Activated naive CD4-positive, alpha-beta T cell treated with anti-CD3 and anti-CD28 coated beads for 36 hours (primary cell): ENCODE results near the gene TTLL9. TPM values are rescaled to one million over a fixed set of nuclear protein-coding genes. Genes with fewer than 3 reads are reported as not detected.

Experiments
- CTCF ChIA-PET: fragments of 350-600 bp; sonication (Branson Sonifier 250); formaldehyde crosslinking; loops from one replicate; lab custom pipeline; 2021; ENCODE audit warnings: antibody characterized with exemption; lab: Charles Lee
- DNase-seq: peaks from one replicate; pipeline ENCODE4 v3.0.0-alpha.2; 2020
- H3K27ac Mint-ChIP-seq: one replicate; pipeline ENCODE4 v1.8.0; 2021; ENCODE audit warnings: mild to moderate bottlenecking, mixed read lengths
- H3K27me3 Mint-ChIP-seq: one replicate; pipeline ENCODE4 v1.8.0; 2021; ENCODE audit warnings: low read depth, mixed read lengths
- H3K36me3 Mint-ChIP-seq: one replicate; pipeline ENCODE4 v1.8.0; 2021; ENCODE audit warnings: low read depth, mixed read lengths
- H3K4me1 Mint-ChIP-seq: one replicate; pipeline ENCODE4 v1.8.0; 2021; ENCODE audit warnings: low read depth, mixed read lengths
- H3K4me3 Mint-ChIP-seq: one replicate; pipeline ENCODE4 v1.8.0; 2021; ENCODE audit warnings: mild to moderate bottlenecking, moderate library complexity, mixed read lengths
- H3K9me3 Mint-ChIP-seq: one replicate; pipeline ENCODE4 v1.8.0; 2021; ENCODE audit warnings: mixed read lengths
- intact Hi-C: fragments of 100-400 bp; cut with micrococcal nuclease; formaldehyde crosslinking; loops from one replicate; pipeline ENCODE4 v1.15.1; 2023
- total RNA-seq, 2 experiments: library from RNA; stranded (reverse); gene quantifications; one replicate each; pipeline ENCODE4 v1.2.3, GENCODE V29; 2021

Gene TTLL9
- total RNA-seq, 2 experiments from 2014 or later: not detected

GRCh38 chr20:31839782-31840487, 30.5 kb upstream of the TTLL9 start:
- peaks cover 3% of the 10 kb centered on the region for H3K4me1 Mint-ChIP-seq
- CTCF ChIA-PET: no interaction called here
- H3K27me3 Mint-ChIP-seq: no peaks in the 10 kb centered on the region
- H3K27ac Mint-ChIP-seq: no peak overlapping the region
- H3K36me3 Mint-ChIP-seq: no peaks in the 10 kb centered on the region
- H3K4me3 Mint-ChIP-seq: no peak overlapping the region
- intact Hi-C loops: no loop called here
- H3K9me3 Mint-ChIP-seq: no peaks in the 10 kb centered on the region
- DNase-seq: no peak

GRCh38 chr20:31840906-31841816, 29.3 kb upstream of the TTLL9 start:
- no peak for DNase-seq
- no peak overlapping the region for H3K4me3 Mint-ChIP-seq
- no peak overlapping the region for H3K27ac Mint-ChIP-seq
- no peaks in the 10 kb centered on the region for H3K27me3 Mint-ChIP-seq
- peaks cover under 1% of the 10 kb centered on the region for H3K4me1 Mint-ChIP-seq
- H3K36me3 Mint-ChIP-seq: no peaks in the 10 kb centered on the region
- intact Hi-C loops: no loop called here
- CTCF ChIA-PET: interaction anchor here (0.7 to 4.5 kb wide), 2 partner anchors 8 to 13 kb away, joined by 3 to 26 read pairs; no protein-coding TSS in a partner anchor
- H3K9me3 Mint-ChIP-seq: no peaks in the 10 kb centered on the region

- H3K4me1 Mint-ChIP-seq: no peaks in the 10 kb centered on the region
- intact Hi-C loops: no loop called here
- CTCF ChIA-PET: interaction anchor here (0.7 to 4.5 kb wide), 2 partner anchors 8 to 12 kb away, joined by 3 to 26 read pairs; no protein-coding TSS in a partner anchor
- no peak for DNase-seq
- H3K4me3 Mint-ChIP-seq: no peak overlapping the region
- no peaks in the 10 kb centered on the region for H3K9me3 Mint-ChIP-seq
- H3K27me3 Mint-ChIP-seq: peaks cover 1% of the 10 kb centered on the region
- no peak overlapping the region for H3K27ac Mint-ChIP-seq
- no peaks in the 10 kb centered on the region for H3K36me3 Mint-ChIP-seq
Observed at GRCh38 chr20:31841928-31842327, 28.5 kb upstream of the TTLL9 start.

GRCh38 chr20:31842471-31843157, 27.8 kb upstream of the TTLL9 start:
- Mint-ChIP-seq H3K4me1 (no peaks in the 10 kb centered on the region), H3K9me3 (no peaks in the 10 kb centered on the region), H3K4me3 (no peak overlapping the region), H3K27ac (no peak overlapping the region), H3K36me3 (no peaks in the 10 kb centered on the region), H3K27me3 (peaks cover 1% of the 10 kb centered on the region)
- DNase-seq: no peak
- CTCF ChIA-PET: interaction anchor here (4.5 to 5.4 kb wide), 2 partner anchors 12 to 20 kb away, joined by 26 to 53 read pairs; no protein-coding TSS in a partner anchor
- intact Hi-C loops: no loop called here

GRCh38 chr20:31843288-31843687, 27.1 kb upstream of the TTLL9 start:
- H3K27me3 Mint-ChIP-seq: peaks cover 1% of the 10 kb centered on the region
- H3K9me3 Mint-ChIP-seq: no peaks in the 10 kb centered on the region
- H3K27ac Mint-ChIP-seq: no peak overlapping the region
- H3K36me3 Mint-ChIP-seq: no peaks in the 10 kb centered on the region
- DNase-seq: no peak
- CTCF ChIA-PET: interaction anchor here (4.5 to 5.4 kb wide), 2 partner anchors 11 to 20 kb away, joined by 26 to 53 read pairs; no protein-coding TSS in a partner anchor
- H3K4me1 Mint-ChIP-seq: no peaks in the 10 kb centered on the region
- H3K4me3 Mint-ChIP-seq: no peak overlapping the region
- intact Hi-C loops: no loop called here

GRCh38 chr20:31843881-31844280, 26.6 kb upstream of the TTLL9 start:
- CTCF ChIA-PET: interaction anchor here (4.5 to 5.4 kb wide), 2 partner anchors 10 to 21 kb away, joined by 26 to 53 read pairs; no protein-coding TSS in a partner anchor
- no peak for DNase-seq
- no peaks in the 10 kb centered on the region for H3K36me3 Mint-ChIP-seq
- intact Hi-C loops: no loop called here
- no peaks in the 10 kb centered on the region for H3K9me3 Mint-ChIP-seq
- H3K27me3 Mint-ChIP-seq: peaks cover 6% of the 10 kb centered on the region
- H3K4me1 Mint-ChIP-seq: no peaks in the 10 kb centered on the region
- no peak overlapping the region for H3K4me3 Mint-ChIP-seq
- H3K27ac Mint-ChIP-seq: no peak overlapping the region

- Mint-ChIP-seq H3K4me1 (no peaks in the 10 kb centered on the region), H3K27ac (no peak overlapping the region), H3K4me3 (no peak overlapping the region), H3K27me3 (peaks cover 7% of the 10 kb centered on the region), H3K9me3 (no peaks in the 10 kb centered on the region), H3K36me3 (no peaks in the 10 kb centered on the region)
- intact Hi-C loops: loop anchor here (5.0 kb wide), 1 partner anchor 213 kb away; no protein-coding TSS in a partner anchor
- no peak for DNase-seq
- CTCF ChIA-PET: interaction anchor here (0.6 to 5.4 kb wide), 4 partner anchors 10 to 244 kb away, joined by 3 to 53 read pairs (median 14); no protein-coding TSS in a partner anchor
Observed at GRCh38 chr20:31844737-31845299, 25.6 kb upstream of the TTLL9 start.

GRCh38 chr20:31845300-31845863, 25.1 kb upstream of the TTLL9 start, which contains the start of gene FOXS1:
TSS of gene FOXS1 (minus strand) at chr20:31845604. CDS start at chr20:31845542, 62 bp downstream.
- DNase-seq: no peak
- no peaks in the 10 kb centered on the region for H3K9me3 Mint-ChIP-seq
- peaks cover 12% of the 10 kb centered on the region for H3K27me3 Mint-ChIP-seq
- H3K27ac Mint-ChIP-seq: no peak within 1 kb of the TSS
- no peaks in the 10 kb centered on the region for H3K4me1 Mint-ChIP-seq
- intact Hi-C loops: loop anchor here (5.0 kb wide), 1 partner anchor 213 kb away; no protein-coding TSS in a partner anchor
- CTCF ChIA-PET: interaction anchor here (0.6 to 5.4 kb wide), 4 partner anchors 9 to 244 kb away, joined by 3 to 53 read pairs (median 14); no protein-coding TSS in a partner anchor
- no peaks in the 10 kb centered on the region for H3K36me3 Mint-ChIP-seq
- H3K4me3 Mint-ChIP-seq: no peak within 1 kb of the TSS

- Mint-ChIP-seq H3K4me3 (no peak overlapping the region), H3K27me3 (peaks cover 21% of the 10 kb centered on the region), H3K9me3 (no peaks in the 10 kb centered on the region), H3K27ac (no peak overlapping the region), H3K4me1 (no peaks in the 10 kb centered on the region), H3K36me3 (no peaks in the 10 kb centered on the region)
- CTCF ChIA-PET: interaction anchor here (0.7 to 5.4 kb wide), 23 partner anchors 9 to 188 kb away, joined by 3 to 53 read pairs (median 3); partner anchors contain the start of gene PDRG1
- DNase-seq: no peak
- intact Hi-C loops: loop anchor here (1.0 to 5.0 kb wide), 2 partner anchors 24 to 214 kb away; no protein-coding TSS in a partner anchor
Observed at GRCh38 chr20:31846793-31847138, 23.7 kb upstream of the TTLL9 start.

GRCh38 chr20:31848088-31848999, 22.1 kb upstream of the TTLL9 start:
- no peaks in the 10 kb centered on the region for H3K36me3 Mint-ChIP-seq
- H3K4me1 Mint-ChIP-seq: no peaks in the 10 kb centered on the region
- no peak for DNase-seq
- no peak overlapping the region for H3K27ac Mint-ChIP-seq
- H3K27me3 Mint-ChIP-seq: peaks cover 21% of the 10 kb centered on the region
- intact Hi-C loops: loop anchor here (5.0 kb wide), 1 partner anchor 216 kb away; no protein-coding TSS in a partner anchor
- CTCF ChIA-PET: interaction anchor here (1.5 to 5.4 kb wide), 7 partner anchors 11 to 105 kb away, joined by 3 to 53 read pairs (median 11); partner anchors contain the start of gene PDRG1
- no peak overlapping the region for H3K4me3 Mint-ChIP-seq
- H3K9me3 Mint-ChIP-seq: no peaks in the 10 kb centered on the region
